ENCODE measurements around the gene PACRG. TPM values are rescaled to one million over a fixed set of nuclear protein-coding genes. Genes with fewer than 3 reads are reported as not detected.

PACRG gene
- total and polyA plus RNA-seq, 2 of the 8 experiments (the other 6 are each of a cell fraction or from before 2014, with no cell fraction given), result 0.44 to 0.54 TPM

- Histone ChIP-seq H3K23me2 (ENCODE audit: low read depth, low read length) (no peaks in the 10 kb centered on the region), H4K8ac (ENCODE audit: extremely low read depth, insufficient read depth, low read length) (no peak overlapping the region), H2BK15ac (ENCODE audit: low read length) (no peak overlapping the region), H2AFZ (ENCODE audit: low read length) (no peak overlapping the region), H3K23ac (ENCODE audit: insufficient read length) (no peak overlapping the region), H3K9ac (replicated peaks in 1 of 4; ENCODE audit: extremely low read depth in 1 of 4, low read depth in 3 of 4, low read length in 3 of 4) (no peak overlapping the region), H3K79me1 (ENCODE audit: low read depth, low read length) (no peaks in the 10 kb centered on the region), H3K4me1 (replicated peaks in 1 of 4; ENCODE audit: control insufficient read depth in 3 of 4, insufficient read depth in 4 of 4, low read length in 3 of 4) (peaks cover 0 to 3% (median 0%) of the 10 kb centered on the region in 4 experiments; a peak in 1 of 7 replicates), H4K91ac (replicated peaks; ENCODE audit: insufficient read length, low read length) (no peak overlapping the region), H3K4ac (replicated peaks; ENCODE audit: insufficient read length, low read depth, low read length) (no peak overlapping the region), H3K9me3 (ENCODE audit: insufficient read depth in 2 of 2, low read depth in 1 of 2, low read length in 1 of 2) (peaks cover 0 to 3% of the 10 kb centered on the region in 2 experiments; a peak in 2 of 4 replicates), H2BK20ac (ENCODE audit: low read length) (no peak overlapping the region), H3K27ac (ENCODE audit: low read depth, low read length) (no peak overlapping the region), H4K20me1 (replicated peaks in 1 of 2; ENCODE audit: control insufficient read depth in 1 of 2, insufficient read depth in 2 of 2, low read length in 2 of 2) (no peaks in the 10 kb centered on the region), H3K79me2 (ENCODE audit: control insufficient read depth in 1 of 2, insufficient read depth in 2 of 2, low read length in 2 of 2) (no peaks in the 10 kb centered on the region), H4K5ac (ENCODE audit: insufficient read length, low read depth, low read length) (no peak overlapping the region), H3K36me3 (ENCODE audit: control insufficient read depth in 2 of 4, insufficient read depth in 4 of 4, low read length in 3 of 4) (no peaks in the 10 kb centered on the region), H2AK5ac (ENCODE audit: low read depth, low read length) (no peak overlapping the region), H3K4me2 (ENCODE audit: insufficient read depth in 1 of 2, low read depth in 2 of 2, low read length in 2 of 2) (no peak overlapping the region), H3K4me3 (ENCODE audit: extremely low read depth in 1 of 4, insufficient read depth in 2 of 4, low read depth in 3 of 4, low read length in 4 of 4) (no peak overlapping the region), H2BK12ac (ENCODE audit: low read depth, low read length) (no peak overlapping the region), H3K27me3 (replicated peaks in 1 of 4; ENCODE audit: control insufficient read depth in 3 of 4, extremely low read depth in 1 of 4, insufficient read depth in 3 of 4, low read length in 3 of 4) (no peaks in the 10 kb centered on the region), H3K56ac (replicated peaks; ENCODE audit: insufficient read length, low read depth, low read length) (no peak overlapping the region), H2BK5ac (ENCODE audit: low read depth, low read length) (no peak overlapping the region), H3K18ac (ENCODE audit: extremely low read depth, low read length) (no peak overlapping the region), H2BK120ac (replicated peaks; ENCODE audit: low read depth, low read length) (no peak overlapping the region), H3K14ac (ENCODE audit: insufficient read length) (no peak overlapping the region)
- ChIA-PET CTCF (ENCODE audit: partially characterized antibody) (interaction anchor here (1.0 kb wide), 1 partner anchor 15 kb away, joined by 3 read pairs; no protein-coding TSS in a partner anchor), POLR2A (ENCODE audit: partially characterized antibody) (no interaction called here)
- DNase-seq (ENCODE audit: low read depth in 1 of 2, low spot score in 2 of 2) (no peak), FAIRE-seq (no peak)
- WGBS, 2 experiments (ENCODE audit: extremely low coverage in 1 of 2, insufficient coverage in 1 of 2, insufficient read length in 1 of 2, insufficient replicate concordance in 2 of 2, low coverage in 1 of 2, low lambda C conversion rate in 2 of 2, missing lambda C conversion rate in 1 of 2), result 99% methylated on average over 6 of the region's 6 CpGs; no CpG with 5 or more reads in 1 of the 2 experiments
- TF ChIP-seq PHF8 (conservative IDR thresholded peaks at IDR 0.05; ENCODE audit: low read depth, low read length), result no peak
- TF ChIP-seq JUND (IDR thresholded peaks at IDR 0.05; ENCODE audit: low read length), result no peak
These were observed 446.0 kb downstream of the PACRG start for GRCh38 chr6:163173741-163174140.
